OCI-M2 (cell line): ENCODE measurements around the gene AK8.
A peak's percentile ranks its signal among the peaks of the same experiment; 100 is the strongest.

Experiments used
- DNase-seq: peaks from one replicate; lab custom pipeline; 2025; ENCODE audit not compliant: unreplicated experiment; lab: John Stamatoyannopoulos, UW

Gene AK8, protein sequence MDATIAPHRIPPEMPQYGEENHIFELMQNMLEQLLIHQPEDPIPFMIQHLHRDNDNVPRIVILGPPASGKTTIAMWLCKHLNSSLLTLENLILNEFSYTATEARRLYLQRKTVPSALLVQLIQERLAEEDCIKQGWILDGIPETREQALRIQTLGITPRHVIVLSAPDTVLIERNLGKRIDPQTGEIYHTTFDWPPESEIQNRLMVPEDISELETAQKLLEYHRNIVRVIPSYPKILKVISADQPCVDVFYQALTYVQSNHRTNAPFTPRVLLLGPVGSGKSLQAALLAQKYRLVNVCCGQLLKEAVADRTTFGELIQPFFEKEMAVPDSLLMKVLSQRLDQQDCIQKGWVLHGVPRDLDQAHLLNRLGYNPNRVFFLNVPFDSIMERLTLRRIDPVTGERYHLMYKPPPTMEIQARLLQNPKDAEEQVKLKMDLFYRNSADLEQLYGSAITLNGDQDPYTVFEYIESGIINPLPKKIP

GRCh38 chr9:132877824-132878694, at the start of gene AK8:
TSS of gene AK8 (minus strand) at chr9:132878284. CDS start at chr9:132878255, 29 bp downstream.
- peak; percentile 14 for DNase-seq

DNA sequence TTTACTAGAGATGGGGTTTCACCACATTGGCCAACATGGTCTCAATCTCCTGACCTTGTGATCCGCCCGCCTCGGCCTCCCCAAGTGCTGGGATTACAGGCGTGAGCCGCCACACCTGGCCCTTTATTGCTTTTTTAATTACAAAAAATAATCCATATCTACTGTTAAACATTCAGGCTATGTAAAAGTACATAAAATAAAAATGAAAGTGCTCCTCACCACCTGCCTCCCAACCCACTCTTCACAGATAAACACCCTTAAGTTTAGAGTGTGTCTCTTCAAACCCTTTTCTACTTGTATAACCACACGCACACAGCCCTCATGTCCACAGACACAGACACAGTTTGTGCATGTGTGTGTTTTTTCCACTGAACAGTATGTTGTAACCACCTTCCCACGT, 49.6 kb upstream of the AK8 start:
- DNase-seq = no peak

- no peak for DNase-seq
These were observed 45.3 kb upstream of the AK8 start for GRCh38 chr9:132923346-132923902.

- DNase-seq = no peak
These were observed 41.7 kb upstream of the AK8 start for GRCh38 chr9:132919614-132920268.

GRCh38 chr9:132914924-132915323, 36.8 kb upstream of the AK8 start:
- no peak for DNase-seq

- DNase-seq = no peak
These were observed 34.0 kb upstream of the AK8 start for GRCh38 chr9:132912131-132912530.

GRCh38 chr9:132910376-132910775, 32.3 kb upstream of the AK8 start:
- DNase-seq = no peak

- DNase-seq = no peak
These were observed 31.2 kb upstream of the AK8 start for GRCh38 chr9:132909311-132909710.

DNA sequence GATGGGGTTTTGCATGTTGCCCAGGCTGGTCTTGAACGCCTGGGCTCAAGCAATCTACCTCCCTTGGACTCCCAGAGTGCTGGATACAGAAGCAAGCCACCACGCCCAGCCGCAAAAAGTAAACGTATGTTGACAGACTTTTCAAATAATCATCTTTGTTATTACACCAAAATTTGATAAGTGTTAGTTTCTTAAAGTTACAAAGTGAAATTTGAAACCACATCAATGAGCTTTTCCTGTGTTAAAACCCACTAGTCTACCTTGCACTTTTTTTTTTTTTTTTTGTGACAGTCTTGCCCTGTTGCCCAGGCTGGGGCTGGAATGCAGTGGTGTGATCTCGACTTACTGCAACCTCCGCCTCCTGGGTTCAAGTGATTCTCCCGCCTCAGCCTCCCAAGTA, 30.6 kb upstream of the AK8 start:
- DNase-seq = no peak

GRCh38 chr9:132905726-132906125, 27.6 kb upstream of the AK8 start:
- DNase-seq = no peak

GRCh38 chr9:132903574-132904492, 25.7 kb upstream of the AK8 start:
- DNase-seq = no peak

DNA sequence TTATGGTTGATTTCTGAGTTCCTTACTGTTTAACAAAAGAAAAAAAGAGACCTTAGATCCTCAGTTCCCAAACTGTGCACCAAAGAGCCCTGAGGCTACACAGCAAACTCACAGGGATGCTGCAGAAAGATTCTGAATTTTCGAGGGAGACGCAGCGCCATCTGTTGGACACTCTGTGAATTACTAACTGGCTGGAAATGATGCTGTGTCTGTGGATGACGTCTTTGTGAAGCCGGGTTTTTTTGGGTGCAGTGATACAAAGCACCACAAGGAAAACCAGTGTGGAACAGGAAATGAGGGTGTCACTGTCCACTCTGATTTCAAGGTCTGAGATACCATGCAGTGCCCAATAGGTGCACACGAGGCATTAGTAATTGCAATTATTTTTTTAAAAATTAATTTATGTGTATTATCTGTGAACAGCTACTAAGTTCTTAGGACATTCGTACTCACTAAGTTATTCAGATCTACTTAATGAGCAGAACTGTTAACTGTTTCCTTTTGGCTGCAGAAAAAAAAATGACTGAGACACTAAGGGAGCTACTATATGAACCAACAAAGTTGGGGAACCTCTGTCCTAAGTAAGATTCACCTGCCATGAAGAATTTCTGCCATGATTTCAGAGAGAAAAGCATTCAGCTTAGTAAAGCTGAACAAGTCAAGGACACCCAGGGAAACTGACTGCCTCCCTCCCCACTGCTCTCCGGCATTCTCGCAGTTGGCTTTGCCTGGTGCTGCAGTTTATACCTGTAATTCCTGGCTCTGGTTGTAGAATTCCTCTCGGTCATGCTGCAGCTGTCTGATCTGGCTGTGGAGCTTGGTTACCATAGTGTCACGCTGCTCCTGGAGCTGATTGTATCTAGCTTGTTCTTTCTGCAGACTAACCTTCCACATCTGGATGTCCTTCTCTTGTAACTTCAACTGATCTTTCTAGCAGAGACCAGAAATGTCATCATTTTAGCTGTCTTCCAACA, 24.1 kb upstream of the AK8 start:
- DNase-seq = no peak

DNA sequence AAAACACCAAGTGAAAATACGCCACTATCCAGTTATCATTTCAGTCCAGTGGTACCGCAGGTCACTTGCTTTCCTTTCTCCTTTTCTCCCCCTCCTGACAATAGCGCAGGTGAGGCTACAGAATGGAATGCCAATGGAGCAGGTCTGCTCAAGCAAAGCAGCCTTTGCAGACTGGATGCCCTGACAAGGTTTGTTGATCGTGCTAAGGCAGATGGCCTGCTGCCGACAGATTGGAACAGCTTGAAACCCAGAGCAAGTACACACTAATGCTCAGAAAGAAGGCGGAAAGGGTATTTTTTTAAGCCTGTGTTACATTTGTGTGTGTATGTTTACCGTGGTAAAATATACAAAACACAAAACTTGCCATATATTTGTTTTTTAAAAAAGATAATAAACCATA, 20.0 kb upstream of the AK8 start:
- no peak for DNase-seq

DNA sequence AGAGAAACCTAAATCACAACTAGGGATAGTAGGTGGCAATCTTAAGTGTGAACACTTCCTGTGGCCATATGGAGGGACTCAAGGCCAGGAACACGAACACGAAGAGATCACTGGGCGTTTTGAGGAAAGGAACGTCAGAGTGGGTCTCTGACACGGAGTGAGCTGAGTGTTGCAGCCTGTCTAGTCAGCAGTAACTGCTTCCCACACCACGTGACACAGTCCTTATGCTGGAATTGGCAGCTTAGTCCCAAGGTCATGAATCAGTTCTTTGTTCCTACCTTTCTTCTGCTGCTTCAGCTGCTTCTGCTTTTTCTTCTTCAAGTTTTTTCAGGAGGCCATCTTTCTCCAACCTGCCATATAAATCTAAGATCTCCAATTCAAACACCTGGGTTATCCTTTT, 18.8 kb upstream of the AK8 start:
- no peak for DNase-seq

DNA sequence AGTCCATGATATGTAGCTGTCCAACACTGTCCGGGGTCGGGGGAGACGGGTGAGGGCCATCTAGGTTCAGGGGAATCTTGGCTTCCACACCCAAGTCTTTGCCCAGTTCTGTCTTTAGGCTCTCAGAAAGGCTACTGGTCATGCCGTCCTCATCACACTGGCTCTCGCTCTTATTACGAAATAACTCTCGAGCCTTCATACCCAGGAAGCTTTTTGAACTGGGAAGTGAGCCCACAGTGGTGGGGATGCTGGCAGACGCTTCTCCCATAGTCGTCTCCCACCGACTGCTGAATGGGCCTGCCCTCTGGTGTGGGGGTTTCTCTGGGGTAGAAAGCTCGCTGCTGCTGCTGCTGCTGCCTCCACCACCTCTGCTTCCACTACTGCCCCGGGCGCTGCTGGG, 18.2 kb upstream of the AK8 start:
- no peak for DNase-seq

- no peak for DNase-seq
These were observed 17.1 kb upstream of the AK8 start for GRCh38 chr9:132894862-132895835.

DNA sequence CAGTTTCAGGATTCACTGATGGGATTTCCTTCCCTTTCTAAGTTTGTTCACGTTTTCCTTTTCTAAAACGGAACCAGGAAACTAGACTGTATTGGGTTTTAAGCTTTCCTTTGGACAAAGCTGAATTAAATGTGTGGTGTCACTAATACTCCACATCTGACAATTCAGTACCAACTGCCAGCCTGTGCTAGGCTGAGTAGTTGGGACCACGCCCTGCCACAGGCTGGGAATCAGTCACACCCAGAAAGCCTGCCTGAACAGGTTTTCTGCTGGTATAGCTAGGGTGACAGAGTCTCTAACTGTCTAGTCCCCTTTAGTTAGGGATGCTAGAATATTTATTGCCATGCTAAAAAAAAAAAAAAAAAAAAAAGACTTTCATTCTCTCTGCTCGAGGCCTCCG, 16.3 kb upstream of the AK8 start:
- no peak for DNase-seq

GRCh38 chr9:132892400-132892799, 14.3 kb upstream of the AK8 start:
- no peak for DNase-seq
